Testis (tissue), 3 donors: ENCODE results near the gene NOS1. TPM values are rescaled to one million over a fixed set of nuclear protein-coding genes. Genes with fewer than 3 reads are reported as not detected.

ENCODE experiments used
- DNase-seq: peaks from one replicate; pipeline ENCODE4 v3.0.0-alpha.2; 2019
- H3K27ac ChIP-seq, 2 donors: fragments of 200-600 bp; sonication (generic); one replicate each; pipeline ENCODE4 v1.5.1; 2019
- H3K27me3 ChIP-seq: fragments of 200-600 bp; sonication (generic); one replicate; pipeline ENCODE4 v1.5.1; 2019
- H3K36me3 ChIP-seq: fragments of 200-600 bp; sonication (generic); one replicate; pipeline ENCODE4 v1.5.1; 2017; ENCODE audit warnings: low read depth; ENCODE audit errors: missing control alignments
- H3K4me1 ChIP-seq: fragments of 200-600 bp; sonication (generic); one replicate; pipeline ENCODE4 v1.5.1; 2019
- H3K4me3 ChIP-seq, 2 donors: fragments of 200-600 bp; sonication (generic); one replicate each; pipeline ENCODE4 v1.5.1; 2017 to 2019
- H3K9me3 ChIP-seq: fragments of 200-600 bp; sonication (generic); one replicate; pipeline ENCODE4 v1.5.1; 2017
- CTCF ChIP-seq, 3 experiments: fragments of 450-650 bp in 2 of 3; fragments of 200-600 bp in 1 of 3; sonication (generic) in 1 of 3; IDR thresholded peaks; one replicate each; pipeline ENCODE4 v1.5.1; 2016 to 2019; ENCODE audit warnings: antibody characterized with exemption in 3 of 3, mild to moderate bottlenecking in 2 of 3, moderate library complexity in 1 of 3
- POLR2A ChIP-seq: fragments of 450-650 bp; IDR thresholded peaks from one replicate; pipeline ENCODE4 v1.6.1; 2017; ENCODE audit warnings: antibody characterized with exemption, mild to moderate bottlenecking, moderate library complexity
- WGBS, 2 donors: methylation state at CpG; one replicate each; pipeline ENCODE4 v1.1.5; 2018; 5-methylcytosine and 5-hydroxymethylcytosine counted together
- intact Hi-C: fragments of 100-400 bp; cut with DNase I; formaldehyde crosslinking; loops from one replicate; pipeline ENCODE4 v1.15.1; 2023; ENCODE audit warnings: low total_unique reads
- polyA plus RNA-seq: library from polyadenylated mRNA; stranded (reverse); fragments of 350-450 nt; fragmentation: Illumina TruSeq; extraction: RNeasy Lipid Tissue Mini Kit (QIAGEN cat#74804); gene quantifications from one replicate; pipeline ENCODE4 v1.2.3, GENCODE V29; 2014; ENCODE audit warnings: low read depth, low replicate concordance; ENCODE audit not compliant: insufficient read depth
- total RNA-seq, 2 donors: library from RNA; depleted of rRNA; stranded (reverse); fragments of >200 nt; gene quantifications; one replicate each; pipeline ENCODE4 v1.2.3, GENCODE V29; 2016

NOS1 gene
- total and polyA plus RNA-seq, 3 donors from 2014 or later = 1.5 to 3.8 (median 3.1) TPM

GRCh38 chr12:117331691-117332090 lies 29.7 kb downstream of the NOS1 start:
- 69 to 84% methylated on average over 5 of the region's 5 CpGs for WGBS, 2 donors
- Histone ChIP-seq H3K27ac (no peak overlapping the region), H3K4me3 (no peak overlapping the region), H3K36me3 (no peaks in the 10 kb centered on the region), H3K4me1 (no peaks in the 10 kb centered on the region), H3K9me3 (no peaks in the 10 kb centered on the region), H3K27me3 (no peaks in the 10 kb centered on the region)
- DNase-seq = no peak
- intact Hi-C loops = no loop called here
- TF ChIP-seq POLR2A (no peak), CTCF (IDR thresholded peaks at IDR 0.05) (no peak)

- Histone ChIP-seq H3K4me3 (no peak overlapping the region), H3K27ac (no peak overlapping the region), H3K27me3 (no peaks in the 10 kb centered on the region), H3K4me1 (no peaks in the 10 kb centered on the region), H3K9me3 (no peaks in the 10 kb centered on the region), H3K36me3 (no peaks in the 10 kb centered on the region)
- no peak for TF ChIP-seq CTCF (IDR thresholded peaks at IDR 0.05)
- no peak for TF ChIP-seq POLR2A
- intact Hi-C loops = no loop called here
- DNase-seq = no peak
- 93 to 95% methylated on average over 12 to 27 of the region's 27 CpGs for WGBS, 2 donors
Measured at GRCh38 chr12:117330441-117331113, 30.8 kb downstream of the NOS1 start.

GRCh38 chr12:117329756-117330155 lies 31.7 kb downstream of the NOS1 start:
- no peak overlapping the region for H3K27ac ChIP-seq
- DNase-seq = no peak
- 85 to 91% methylated on average over 8 of the region's 8 CpGs for WGBS, 2 donors

GRCh38 chr12:117328556-117329100 lies 32.8 kb downstream of the NOS1 start:
- Histone ChIP-seq H3K9me3 (no peaks in the 10 kb centered on the region), H3K27ac (no peak overlapping the region), H3K4me3 (no peak overlapping the region), H3K4me1 (no peaks in the 10 kb centered on the region), H3K36me3 (no peaks in the 10 kb centered on the region), H3K27me3 (no peaks in the 10 kb centered on the region)
- TF ChIP-seq POLR2A (no peak), CTCF (IDR thresholded peaks at IDR 0.05) (no peak)
- intact Hi-C loops = no loop called here
- WGBS, 2 donors = 83 to 86% methylated on average over 13 of the region's 13 CpGs
- DNase-seq = no peak

More at GRCh38 chr12:117329756-117330155, 31.7 kb downstream of the NOS1 start:
- H3K4me3 ChIP-seq = no peak overlapping the region
- no peaks in the 10 kb centered on the region for H3K4me1 ChIP-seq
- TF ChIP-seq POLR2A = no peak
- TF ChIP-seq CTCF (IDR thresholded peaks at IDR 0.05) = no peak
- intact Hi-C loops = no loop called here
- no peaks in the 10 kb centered on the region for H3K27me3 ChIP-seq
- H3K36me3 ChIP-seq = no peaks in the 10 kb centered on the region
- H3K9me3 ChIP-seq = no peaks in the 10 kb centered on the region

- Histone ChIP-seq H3K36me3 (no peaks in the 10 kb centered on the region), H3K4me3 (no peak overlapping the region), H3K27me3 (no peaks in the 10 kb centered on the region), H3K9me3 (no peaks in the 10 kb centered on the region), H3K27ac (no peak overlapping the region), H3K4me1 (no peaks in the 10 kb centered on the region)
- intact Hi-C loops = no loop called here
- no peak for DNase-seq
- WGBS, 2 donors = 68 to 83% methylated on average over 1 of the region's 1 CpG
- no peak for TF ChIP-seq POLR2A
- no peak for TF ChIP-seq CTCF (IDR thresholded peaks at IDR 0.05)
Measured at GRCh38 chr12:117322428-117322827, 39.0 kb downstream of the NOS1 start.
